Left ventricle myocardium superior (tissue), 1 donor: ENCODE results near the gene TNPO1. TPM values are rescaled to one million over a fixed set of nuclear protein-coding genes. Genes with fewer than 3 reads are reported as not detected.
A peak's percentile ranks its signal among the peaks of the same experiment; 100 is the strongest.
"Not testable (repeated sequence)": the region's sequence is repeated elsewhere in the genome, so short reads cannot be mapped to it uniquely, and the experiment has no call there.

Source experiments
- ATAC-seq: fragments of 200-7000 bp; cut with Tn5 transposase; one replicate; pipeline ENCODE4 v1.9.1; 2020; ENCODE audit warnings: mild to moderate bottlenecking, moderate library complexity
- DNase-seq: peaks from one replicate; pipeline ENCODE4 v3.0.0-alpha.2; 2020
- intact Hi-C: fragments of 100-400 bp; cut with micrococcal nuclease; formaldehyde crosslinking; loops from one replicate; pipeline ENCODE4 v1.11.0; 2022
- long read RNA-seq: library from polyadenylated mRNA; unstranded; transcript quantifications from one replicate; pipeline ENCODE4 v2.0.0, GENCODE V29; 2021
- total RNA-seq: library from RNA; stranded (reverse); fragmentation: NEBNext Ultra II Directional; extraction: Animal tissue kit (Norgen Biotek cat#: 25700); gene quantifications from one replicate; pipeline ENCODE4 v1.2.1, GENCODE V29; 2021
- donor health status: DM: no; HTN: yes; CAD: no; lungs with severe emphysema.

The TNPO1 gene
- 67.7 TPM for total RNA-seq
- long read RNA-seq, full-length matches to known transcripts, result 30 of 52 reads
- long read RNA-seq, partial matches to known transcripts, result 6 of 52 reads
- long read RNA-seq, other reads (novel, unspliced or antisense), result 16 of 52 reads

DNA sequence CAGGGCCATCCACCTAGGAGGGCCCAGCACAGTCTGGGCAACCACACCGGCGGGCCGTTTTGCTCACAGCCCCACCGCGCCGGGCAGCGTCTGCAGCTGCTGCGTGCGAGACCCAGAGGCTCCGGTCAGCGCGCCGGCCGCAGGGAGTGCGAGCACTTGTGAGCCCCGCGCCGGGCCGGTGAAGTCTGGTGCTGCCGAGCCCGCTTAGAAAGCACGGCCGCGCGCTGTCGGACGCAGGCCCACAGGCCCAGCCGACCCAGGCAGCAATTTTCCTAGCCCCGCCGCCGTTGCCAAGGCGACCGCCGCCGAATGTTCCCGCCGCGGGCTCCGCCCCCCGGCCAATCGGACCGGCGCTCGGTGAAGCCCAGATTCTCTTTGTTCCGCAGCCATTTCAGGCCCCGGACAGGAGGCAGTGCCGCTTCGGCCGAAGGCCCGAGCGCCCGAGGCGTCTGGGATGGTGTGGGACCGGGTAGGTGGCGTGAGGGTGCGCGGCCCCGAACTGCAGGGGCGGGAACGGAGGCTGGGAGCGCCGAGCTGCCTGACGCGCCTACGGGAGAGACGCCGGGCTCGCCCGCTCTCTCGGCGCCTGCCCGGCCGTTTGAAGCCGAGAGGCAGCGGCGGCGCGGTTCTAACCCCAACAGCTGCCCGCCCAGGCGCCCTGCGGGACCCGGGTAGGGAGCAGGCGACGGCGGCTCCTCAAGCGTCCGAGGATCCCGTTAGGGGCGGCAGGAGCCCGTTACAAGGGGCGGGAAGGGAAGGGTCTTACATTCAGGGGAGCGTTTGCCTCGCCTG lies at the start of gene TNPO1:
Gene TNPO1 (plus strand): TSS at position 378 of the 792 bp plus-strand sequence. CDS start 77 bp downstream, at position 455.
- intact Hi-C loops, result loop anchor here (5.0 kb wide), 1 partner anchor 204 kb away; no protein-coding TSS in a partner anchor
- ATAC-seq, result peak; percentile 94
- DNase-seq, result peak; percentile 97

DNA sequence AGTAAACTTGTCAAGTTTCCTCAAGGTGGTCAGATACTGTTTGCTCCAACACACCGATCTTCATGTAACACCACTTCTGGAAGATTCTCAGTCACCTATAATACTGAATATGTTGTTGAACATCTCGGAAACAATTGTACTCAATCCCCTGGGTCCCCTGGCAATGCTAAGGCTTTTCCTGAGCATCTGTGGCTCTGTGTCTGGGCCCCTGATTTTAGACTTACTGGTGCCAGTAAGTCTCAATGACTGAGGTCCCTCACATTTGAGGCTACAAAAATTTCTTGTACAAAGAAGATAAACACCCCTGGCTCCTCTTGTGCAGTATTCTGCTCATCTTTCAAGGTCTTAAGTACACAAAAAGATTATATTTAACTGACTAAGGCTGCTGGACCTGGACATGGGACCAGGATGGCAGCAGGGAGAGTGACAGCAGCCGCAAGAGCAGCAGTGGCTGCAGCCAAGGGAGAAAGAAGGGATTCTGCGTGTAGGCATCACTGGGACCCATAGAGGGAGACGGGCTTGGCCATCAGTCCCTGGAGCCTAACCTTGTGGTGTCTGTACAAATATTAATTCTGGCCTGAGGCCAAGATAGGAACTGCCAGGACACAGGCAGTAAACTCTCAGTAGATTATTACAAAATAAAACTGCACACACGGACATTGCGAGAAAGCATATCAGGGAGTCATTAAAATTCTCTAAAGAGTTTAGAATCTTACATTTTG lies 49.0 kb upstream of the TNPO1 start:
- intact Hi-C loops, result no loop called here
- DNase-seq, result no peak
- no peak for ATAC-seq

DNA sequence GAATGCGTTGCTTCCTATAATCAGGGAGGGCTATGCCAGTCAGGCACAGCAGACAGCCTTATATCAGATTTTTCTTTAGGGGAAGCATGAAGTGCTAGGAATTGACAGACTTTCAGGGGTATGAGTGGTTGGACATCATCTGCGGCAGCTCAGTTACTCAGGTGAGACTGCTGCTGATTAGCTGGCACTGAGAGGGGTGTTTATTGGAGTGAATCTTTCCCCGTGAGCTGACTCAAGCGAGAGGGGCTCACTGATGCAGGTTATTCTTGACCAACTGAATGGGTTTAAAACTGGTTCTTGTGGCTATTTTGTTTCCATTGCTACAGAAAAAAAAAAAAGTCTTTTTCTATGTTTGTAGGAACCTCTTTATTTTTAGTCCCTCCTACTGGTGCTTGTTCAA lies 46.2 kb upstream of the TNPO1 start:
- no peak for ATAC-seq
- no peak for DNase-seq
- intact Hi-C loops, result no loop called here

DNA sequence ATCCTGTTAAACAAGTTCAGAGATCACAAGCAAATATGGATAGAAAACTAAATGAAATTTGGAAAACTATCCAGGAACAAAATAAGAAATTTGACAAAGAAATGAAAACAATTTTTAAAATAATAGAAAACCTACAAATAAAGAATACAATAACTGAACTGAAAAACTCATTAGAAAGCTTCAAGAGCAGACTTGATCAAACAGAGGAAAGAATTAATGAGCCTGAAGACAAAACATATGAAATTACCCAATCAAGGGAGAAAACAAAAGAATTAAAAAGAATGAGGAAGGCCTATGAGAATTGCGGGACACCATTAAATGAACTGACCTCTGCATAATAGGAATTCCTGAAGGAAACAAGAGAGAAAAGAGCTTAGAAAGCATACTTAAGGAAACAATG lies 39.8 kb upstream of the TNPO1 start:
- no peak for ATAC-seq
- no peak for DNase-seq
- intact Hi-C loops, result no loop called here

DNA sequence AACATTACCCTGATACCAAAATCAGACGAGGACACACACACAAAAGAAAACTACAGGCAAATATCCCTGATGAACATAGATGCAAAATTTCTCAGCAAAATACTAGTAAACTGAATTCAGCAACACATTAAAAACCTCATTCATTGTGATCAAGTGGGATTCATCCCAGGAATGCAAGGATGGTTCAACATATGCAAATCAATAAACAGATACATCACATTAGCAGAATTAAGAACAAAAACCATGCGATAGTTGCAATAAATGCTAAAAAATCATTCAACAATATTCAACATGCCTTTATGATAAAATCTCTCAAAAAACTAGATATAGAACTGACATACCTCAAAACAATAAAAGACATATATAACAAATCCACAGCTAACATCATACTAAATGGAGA lies 36.9 kb upstream of the TNPO1 start:
- no peak for ATAC-seq
- no peak for DNase-seq
- intact Hi-C loops, result no loop called here

DNA sequence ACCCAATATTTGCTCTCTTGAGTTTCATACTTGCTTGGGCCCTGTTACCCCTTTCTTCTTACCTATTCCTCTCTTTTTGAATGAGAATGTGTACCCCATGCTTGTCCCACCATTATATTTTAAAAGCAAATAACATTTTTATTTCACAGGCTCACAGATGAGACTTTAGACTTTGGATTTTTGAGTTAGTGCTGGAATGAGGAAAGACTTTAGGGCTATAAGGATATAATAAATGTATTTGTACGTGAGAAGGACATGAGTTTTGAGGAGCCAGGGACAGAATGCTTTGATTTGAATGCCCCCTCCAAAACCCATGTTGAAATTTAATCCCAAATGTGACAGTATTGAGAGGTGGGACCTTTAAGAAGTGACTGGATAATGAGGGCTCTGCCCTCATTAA lies 33.1 kb upstream of the TNPO1 start:
- ATAC-seq, result no peak

DNA sequence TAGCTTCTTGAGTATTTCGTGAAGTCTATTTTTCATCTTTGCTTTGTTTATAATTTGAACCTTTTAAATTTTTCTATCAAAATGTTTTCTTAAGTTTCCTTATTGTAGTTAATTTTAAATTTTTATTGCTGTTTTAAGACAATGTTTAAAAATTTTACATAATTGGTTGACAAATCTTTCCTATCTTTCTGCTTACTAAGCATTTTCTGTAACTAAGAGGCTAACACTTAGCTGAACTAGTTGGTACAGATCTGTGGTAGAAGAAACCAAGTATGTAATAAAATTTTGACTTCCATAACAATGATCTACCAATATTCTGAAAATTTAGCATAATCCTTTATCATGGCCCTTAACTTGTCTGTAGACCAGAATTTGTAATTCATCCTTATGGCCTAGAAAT lies 32.3 kb upstream of the TNPO1 start:
- intact Hi-C loops, result no loop called here
- ATAC-seq (no peak), DNase-seq (no peak)

More for the DNA sequence above, 33.1 kb upstream of the TNPO1 start:
- intact Hi-C loops, result no loop called here
- DNase-seq, result no peak

DNA sequence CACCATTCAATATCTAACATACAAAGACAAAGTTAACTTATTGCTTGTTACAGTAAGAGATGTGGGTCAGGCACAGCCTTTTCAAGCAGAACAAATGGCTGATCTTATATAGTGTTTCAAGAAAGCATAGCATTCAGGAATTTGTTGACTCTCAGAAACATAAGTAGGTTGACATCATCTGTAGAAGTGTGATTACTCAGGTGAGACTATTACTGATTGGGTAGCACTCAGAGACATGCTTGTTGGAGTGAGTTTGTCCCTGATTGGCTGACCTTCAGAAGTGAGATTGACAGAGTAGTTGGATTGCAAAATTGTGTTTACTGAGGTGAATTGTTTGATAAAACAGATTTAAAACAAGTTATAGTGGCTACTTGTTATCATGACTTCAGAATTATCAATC lies 30.7 kb upstream of the TNPO1 start:
- ATAC-seq, result no peak
- intact Hi-C loops, result no loop called here

DNA sequence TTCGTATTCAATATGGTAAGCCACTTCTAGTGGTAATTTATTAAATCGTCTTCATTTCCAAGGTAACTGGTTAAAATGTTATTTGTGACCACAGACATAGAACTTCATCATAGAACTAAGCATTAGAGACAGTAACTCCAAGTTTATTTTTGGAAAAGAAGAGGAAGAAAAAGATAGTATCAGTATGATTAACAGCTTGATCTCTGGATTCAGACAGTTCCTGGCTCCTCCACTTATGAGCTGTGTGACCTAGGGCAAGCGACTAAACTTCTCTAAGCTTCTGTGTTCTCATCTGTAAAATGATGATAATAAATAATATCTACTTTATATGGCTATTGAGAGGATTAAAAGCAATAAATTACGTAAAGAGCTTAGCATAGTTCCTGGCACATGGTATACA lies 29.8 kb upstream of the TNPO1 start:
- intact Hi-C loops, result no loop called here
- ATAC-seq, result no peak

More for the DNA sequence above, 30.7 kb upstream of the TNPO1 start:
- no peak for DNase-seq

DNA sequence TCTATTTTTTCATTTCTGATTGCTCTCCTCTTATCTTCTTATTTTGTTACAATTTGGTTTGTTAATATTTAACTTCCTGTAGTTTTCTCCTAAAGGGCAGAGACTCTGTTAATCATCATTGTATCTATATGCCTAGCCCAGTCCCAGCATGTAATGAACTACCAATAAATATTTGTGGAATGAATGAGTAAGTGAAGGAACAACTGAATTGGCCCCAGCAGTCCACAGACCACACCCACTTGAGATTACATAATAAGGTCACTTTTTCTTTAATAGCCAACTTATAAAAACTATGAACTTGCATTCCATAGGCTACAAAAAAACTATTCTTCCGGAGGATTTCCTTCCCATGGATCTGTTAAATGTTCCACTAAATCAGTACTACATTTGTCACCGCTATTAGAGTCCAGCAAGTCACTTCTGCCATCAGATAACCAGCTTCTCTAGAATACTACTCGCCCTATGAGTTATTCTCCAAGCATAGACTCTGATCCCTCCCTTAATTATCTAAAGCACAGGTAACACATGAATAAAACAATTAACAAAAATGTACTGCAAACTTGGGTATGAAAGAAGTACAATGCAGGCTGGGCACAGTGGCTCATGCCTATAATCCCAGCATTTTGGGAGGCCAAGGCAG lies 27.5 kb upstream of the TNPO1 start:
- DNase-seq, result no peak
- intact Hi-C loops, result no loop called here
- no peak for ATAC-seq

More for the DNA sequence above, 29.8 kb upstream of the TNPO1 start:
- DNase-seq, result no peak

DNA sequence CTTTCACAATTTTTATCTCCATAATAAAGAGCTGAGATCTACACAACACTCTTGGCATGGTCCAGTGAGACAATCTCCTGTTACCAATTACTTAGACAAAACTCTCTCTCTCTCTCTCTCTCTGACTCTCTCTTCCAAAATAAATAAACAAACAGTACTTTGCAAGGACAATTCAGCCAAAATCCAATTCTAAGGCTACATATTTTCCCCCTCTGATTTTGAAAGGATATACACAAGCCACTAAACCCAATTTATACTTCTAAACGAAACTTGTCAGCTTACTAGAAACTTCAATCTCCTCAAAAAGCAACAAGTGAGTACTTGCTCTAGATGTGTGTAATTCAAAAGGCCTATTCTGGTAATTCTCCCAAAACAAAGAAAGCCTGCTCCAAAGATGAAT lies 26.3 kb upstream of the TNPO1 start:
- no peak for DNase-seq
- ATAC-seq, result no peak
- intact Hi-C loops, result no loop called here

DNA sequence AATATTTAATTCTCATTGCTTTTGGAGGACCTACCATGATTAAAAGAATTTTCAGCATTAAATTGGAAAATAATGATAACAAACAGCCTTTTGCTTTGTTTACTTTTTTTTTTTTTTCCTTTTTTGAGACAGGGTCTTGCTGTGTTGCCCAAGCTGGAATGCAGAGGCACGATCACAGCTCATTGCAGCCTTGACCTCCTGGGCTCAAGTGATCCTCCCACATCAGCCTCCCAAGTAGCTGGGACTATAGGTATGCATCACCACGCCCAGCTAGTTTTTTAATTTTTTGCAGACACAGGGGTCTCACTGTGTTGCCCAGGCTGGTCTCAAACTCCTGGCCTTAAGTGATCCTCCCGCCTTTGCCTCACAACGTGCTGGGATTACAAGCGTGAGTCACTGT lies 23.8 kb upstream of the TNPO1 start:
- intact Hi-C loops, ATAC-seq, DNase-seq: not testable (repeated sequence)

DNA sequence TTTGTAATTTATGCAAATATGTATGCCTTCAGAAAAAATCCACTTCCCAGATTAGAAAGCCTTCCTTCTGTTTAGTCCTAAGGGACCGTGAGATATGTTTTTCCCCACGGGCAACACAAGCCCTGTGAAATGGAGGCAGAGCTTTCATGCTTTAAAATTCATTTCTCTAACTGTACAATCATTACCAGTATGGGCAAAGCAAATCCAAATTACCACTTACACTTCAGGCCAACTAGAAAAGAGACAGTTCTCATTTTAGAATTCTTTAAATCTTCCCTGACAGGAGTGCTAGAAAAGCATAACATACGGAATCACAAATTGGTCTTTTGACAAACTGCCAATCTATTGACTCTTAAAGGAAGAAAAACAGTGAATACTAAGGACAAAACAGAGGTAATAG lies 20.5 kb upstream of the TNPO1 start:
- intact Hi-C loops, result no loop called here
- ATAC-seq (no peak), DNase-seq (no peak)

DNA sequence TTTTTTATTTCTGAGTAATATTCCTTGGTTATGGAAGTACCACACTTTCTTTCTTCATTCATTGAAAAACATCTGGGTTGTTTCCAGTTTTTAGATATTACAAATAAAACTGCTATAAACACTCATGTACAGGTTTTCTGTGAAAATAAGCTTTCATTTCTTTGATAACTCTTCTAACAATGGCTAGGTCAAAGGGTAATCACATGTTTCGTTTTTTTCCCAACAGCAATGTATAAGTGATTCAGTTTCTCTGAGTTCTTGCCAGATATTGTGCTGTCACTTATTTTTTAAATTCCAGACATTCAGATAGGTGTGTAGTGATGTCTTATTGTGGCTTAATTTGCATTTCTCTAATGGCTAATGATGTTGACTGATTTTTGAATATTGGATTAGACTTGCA lies 16.7 kb upstream of the TNPO1 start:
- no peak for DNase-seq
- intact Hi-C loops, result no loop called here
- no peak for ATAC-seq

DNA sequence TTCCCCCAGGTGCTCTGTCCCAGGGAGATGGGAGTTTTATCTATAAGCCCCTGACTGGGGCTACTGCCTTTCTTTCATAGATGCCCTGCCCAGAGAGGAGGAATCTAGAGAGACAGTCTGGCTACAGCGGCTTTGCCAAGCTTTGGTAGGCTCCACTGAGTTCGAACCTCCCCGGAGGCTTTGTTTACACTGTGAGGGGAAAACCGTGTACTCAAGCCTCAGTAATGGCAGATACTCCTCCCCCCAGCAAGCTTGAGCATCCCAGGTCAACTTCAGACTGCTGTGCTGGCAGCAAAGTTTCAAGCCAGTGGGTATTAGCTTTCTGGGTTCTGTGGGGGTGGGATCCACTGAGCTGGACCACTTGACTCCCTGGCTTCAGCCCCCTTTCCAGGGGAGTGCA lies 7.8 kb upstream of the TNPO1 start:
- ATAC-seq, DNase-seq, intact Hi-C loops: not testable (repeated sequence)

DNA sequence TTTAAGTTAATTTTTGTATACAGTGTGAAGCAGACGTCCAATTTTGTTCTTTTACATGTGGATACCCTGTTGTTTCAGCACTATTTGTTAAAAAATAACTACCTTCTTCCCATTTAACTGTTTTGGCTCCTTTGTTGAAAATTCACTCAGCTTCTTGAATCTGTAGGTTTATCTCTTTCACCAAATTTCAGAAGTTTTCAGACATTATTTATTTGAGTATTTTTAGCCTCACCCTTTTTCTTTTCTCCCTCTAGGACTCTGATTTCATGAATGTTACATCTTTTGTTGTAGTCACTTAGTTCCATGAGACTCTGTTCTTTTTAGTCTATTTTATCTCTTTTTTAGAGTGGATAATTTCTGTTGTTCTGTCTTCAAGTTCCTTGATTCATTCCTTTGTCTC lies 4.6 kb upstream of the TNPO1 start:
- DNase-seq (no peak), ATAC-seq (no peak)
- intact Hi-C loops, result no loop called here

DNA sequence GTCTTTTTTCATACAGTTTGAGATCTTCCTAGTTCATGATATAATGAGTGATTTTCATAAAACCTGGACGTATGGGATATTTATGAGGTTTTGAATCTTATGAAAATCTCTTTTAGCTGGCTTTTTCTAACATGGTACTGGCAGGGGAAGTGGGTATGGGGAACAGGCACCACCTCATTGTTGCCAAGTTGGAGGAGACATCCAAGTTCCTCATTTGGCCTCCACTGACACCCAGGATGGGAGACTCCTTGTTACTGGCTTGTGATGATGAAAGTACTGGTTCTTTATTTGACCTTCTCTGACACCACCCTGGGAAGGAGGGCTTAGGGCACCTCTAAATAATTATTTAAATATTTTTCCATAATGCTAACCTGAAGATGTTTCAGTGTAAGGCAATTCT lies 4.0 kb upstream of the TNPO1 start:
- intact Hi-C loops, result no loop called here
- DNase-seq (no peak), ATAC-seq (no peak)

DNA sequence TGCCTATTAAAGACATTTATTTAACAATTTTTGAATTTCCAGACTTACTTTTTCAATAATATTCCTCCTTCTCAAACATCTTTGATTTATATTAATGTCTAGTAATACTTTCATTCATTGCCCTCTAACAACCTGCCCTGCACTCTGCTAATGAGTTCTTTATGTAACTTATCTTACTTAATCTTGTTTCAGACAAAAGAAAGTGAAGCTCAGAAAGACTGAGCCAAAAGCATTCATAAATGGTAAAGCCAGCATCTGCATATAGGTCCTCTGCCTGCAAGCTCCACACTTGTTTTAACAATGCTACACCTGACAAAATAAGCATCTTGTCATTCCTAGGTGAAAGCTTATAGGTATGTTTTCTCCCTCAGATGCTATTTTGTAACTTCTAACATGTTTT lies 2.4 kb upstream of the TNPO1 start:
- DNase-seq, result no peak
- intact Hi-C loops, result no loop called here

DNA sequence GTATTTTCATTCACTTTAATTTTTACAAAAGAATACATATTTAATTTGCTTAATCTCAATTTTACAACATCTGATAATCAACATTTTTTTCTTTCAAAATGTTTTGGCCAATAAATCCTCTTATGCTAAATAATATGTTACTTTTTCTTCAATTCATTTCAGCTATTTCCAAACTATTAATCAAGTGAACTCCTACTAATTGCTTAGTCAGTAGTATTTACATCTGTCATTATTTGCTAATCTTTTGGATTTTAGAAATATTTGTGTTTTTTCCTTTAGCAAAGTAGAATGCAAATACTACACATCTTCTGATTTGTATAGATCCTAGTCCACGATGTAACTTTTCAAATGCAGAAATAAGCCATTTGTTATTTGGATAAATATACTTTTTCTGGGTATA lies 1.6 kb upstream of the TNPO1 start:
- intact Hi-C loops, result loop anchor here (5.0 kb wide), 1 partner anchor 203 kb away; no protein-coding TSS in a partner anchor
- ATAC-seq (no peak), DNase-seq (no peak)

More for the DNA sequence above, 2.4 kb upstream of the TNPO1 start:
- no peak for ATAC-seq
